ENCODE data around the gene C2CD2L.

The C2CD2L gene

DNA sequence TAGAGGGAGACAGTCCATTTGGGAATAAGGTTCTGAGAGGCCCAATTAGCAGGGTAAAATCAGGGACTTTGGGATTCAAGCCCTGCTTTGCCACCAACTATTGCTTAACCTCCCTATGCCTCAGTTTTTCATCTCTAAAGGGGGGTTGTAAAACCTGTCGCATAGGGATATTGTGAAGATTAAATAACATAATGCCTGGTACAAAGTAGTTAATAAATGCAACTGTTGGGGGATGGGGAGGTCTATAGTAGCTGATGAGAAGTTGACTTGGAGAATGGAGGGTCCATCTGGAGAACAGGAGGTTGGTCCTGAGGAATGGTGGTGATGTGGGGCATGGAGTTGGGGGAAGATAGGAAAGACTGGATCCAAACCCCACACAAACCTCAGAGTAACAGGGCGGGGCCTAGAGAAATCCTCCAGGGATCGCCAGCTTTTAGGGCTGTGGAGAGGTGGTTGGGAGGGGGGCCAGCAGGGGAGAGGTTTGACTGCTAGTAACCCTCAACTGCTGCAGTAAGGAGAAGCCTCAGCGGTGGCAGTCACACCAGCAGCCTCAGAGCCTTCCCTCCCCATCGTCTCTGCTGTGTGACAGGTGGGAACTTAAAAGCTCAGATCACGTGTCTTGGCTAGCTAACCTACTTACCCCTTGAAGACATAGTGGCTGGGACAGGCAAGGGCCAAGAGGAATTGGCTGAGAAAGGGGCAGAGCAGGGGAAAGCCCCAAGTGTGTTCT is 40.6 kb downstream of the C2CD2L start:
- Histone ChIP-seq H3K27ac (no peak overlapping the region), H3K4me3 (no peak overlapping the region)
- DNase-seq (ENCODE audit: low spot score), result no peak
- TF ChIP-seq, protein P1, sequence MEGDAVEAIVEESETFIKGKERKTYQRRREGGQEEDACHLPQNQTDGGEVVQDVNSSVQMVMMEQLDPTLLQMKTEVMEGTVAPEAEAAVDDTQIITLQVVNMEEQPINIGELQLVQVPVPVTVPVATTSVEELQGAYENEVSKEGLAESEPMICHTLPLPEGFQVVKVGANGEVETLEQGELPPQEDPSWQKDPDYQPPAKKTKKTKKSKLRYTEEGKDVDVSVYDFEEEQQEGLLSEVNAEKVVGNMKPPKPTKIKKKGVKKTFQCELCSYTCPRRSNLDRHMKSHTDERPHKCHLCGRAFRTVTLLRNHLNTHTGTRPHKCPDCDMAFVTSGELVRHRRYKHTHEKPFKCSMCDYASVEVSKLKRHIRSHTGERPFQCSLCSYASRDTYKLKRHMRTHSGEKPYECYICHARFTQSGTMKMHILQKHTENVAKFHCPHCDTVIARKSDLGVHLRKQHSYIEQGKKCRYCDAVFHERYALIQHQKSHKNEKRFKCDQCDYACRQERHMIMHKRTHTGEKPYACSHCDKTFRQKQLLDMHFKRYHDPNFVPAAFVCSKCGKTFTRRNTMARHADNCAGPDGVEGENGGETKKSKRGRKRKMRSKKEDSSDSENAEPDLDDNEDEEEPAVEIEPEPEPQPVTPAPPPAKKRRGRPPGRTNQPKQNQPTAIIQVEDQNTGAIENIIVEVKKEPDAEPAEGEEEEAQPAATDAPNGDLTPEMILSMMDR (IDR thresholded peaks at IDR 0.05), result no peak

DNA sequence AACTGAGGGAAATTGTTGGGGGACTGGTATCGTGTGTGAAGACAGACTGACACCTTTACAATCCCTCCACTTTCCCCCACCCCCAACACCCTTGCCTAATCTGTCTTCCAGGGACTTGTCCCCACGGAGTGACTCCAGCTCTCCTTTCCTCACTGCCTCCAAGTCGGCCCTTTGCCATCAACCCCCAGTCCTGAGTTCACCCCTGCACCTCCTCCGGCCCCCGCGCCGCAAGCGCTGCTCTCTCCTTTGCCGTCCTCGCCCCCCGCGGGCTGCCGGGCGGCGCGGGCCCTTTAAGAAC is 41.5 kb downstream of the C2CD2L start:
- Histone ChIP-seq H3K4me3 (peak overlapping the region; percentile 91), H3K27ac (no peak overlapping the region)
- no peak for DNase-seq (ENCODE audit: low spot score)
- TF ChIP-seq, protein P1 (IDR thresholded peaks at IDR 0.05), result no peak

DNA sequence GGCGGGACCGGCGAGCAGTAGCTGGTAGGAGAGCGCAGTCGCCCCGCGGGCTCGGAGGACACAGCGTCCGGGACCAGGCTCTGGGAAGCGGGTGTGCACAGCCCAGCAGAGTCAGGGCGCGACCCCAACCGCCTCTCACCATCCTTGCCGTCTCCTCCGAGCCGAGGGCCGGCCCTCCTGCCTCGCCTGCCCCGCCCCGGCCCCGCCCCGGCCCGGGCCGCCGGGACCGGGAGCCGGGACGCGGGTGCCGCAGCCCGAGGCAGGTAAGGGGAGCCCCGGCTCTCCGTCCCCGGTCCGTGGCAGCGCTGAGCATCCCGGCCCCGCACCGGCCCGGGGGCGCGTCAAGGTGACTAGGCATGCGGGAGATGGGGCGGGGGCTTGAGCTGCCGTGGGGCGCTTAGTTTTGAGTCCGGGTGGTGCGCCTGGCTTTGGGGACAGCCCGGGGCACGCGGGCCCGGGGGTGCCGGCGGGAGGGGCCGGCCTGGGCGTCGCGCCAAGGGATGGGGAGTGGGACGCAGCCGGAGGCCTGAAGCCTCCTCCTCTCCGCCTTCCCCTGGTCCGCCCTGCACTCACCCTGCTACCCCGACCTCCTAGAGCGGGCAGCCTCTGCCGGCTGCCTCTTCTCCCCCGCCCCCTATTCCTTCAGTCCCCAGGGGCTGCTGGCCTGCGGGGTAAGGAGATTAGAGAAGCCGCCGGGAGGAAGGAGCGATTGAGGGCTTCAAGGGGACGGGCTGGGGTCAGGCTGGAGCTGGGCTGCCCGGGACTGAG is 42.1 kb downstream of the C2CD2L start, which contains the start of gene ABCG4:
Gene ABCG4 (plus strand): TSS at position 35 of the 768 bp plus-strand sequence. CDS start 914 bp downstream, outside the sequence.
- TF ChIP-seq, protein P1 (IDR thresholded peaks at IDR 0.05), result no peak
- DNase-seq (ENCODE audit: low spot score), result no peak
- Histone ChIP-seq H3K27ac (peak within 1 kb of the TSS in 1 of 2 donors; percentile 1), H3K4me3 (peak within 1 kb of the TSS; percentile 91)

DNA sequence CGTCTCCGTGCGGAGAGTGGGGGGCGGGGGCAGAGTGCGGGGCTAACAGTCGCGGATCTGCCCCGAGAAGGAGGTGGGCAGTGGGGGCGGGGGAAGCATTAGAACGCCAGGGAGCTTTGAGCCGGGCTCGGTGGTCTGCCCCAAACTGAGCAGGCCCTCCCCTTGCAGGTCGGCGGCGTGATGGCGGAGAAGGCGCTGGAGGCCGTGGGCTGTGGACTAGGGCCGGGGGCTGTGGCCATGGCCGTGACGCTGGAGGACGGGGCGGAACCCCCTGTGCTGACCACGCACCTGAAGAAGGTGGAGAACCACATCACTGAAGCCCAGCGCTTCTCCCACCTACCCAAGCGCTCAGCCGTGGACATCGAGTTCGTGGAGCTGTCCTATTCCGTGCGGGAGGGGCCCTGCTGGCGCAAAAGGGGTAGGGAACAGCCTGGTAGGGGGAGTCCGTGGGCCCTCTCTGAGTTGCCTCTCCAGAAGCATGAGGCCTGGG is 42.7 kb downstream of the C2CD2L start:
- TF ChIP-seq, protein P1 (IDR thresholded peaks at IDR 0.05), result no peak
- Histone ChIP-seq H3K4me3 (peak overlapping the region; percentile 91), H3K27ac (no peak overlapping the region)
- DNase-seq (ENCODE audit: low spot score), result no peak

DNA sequence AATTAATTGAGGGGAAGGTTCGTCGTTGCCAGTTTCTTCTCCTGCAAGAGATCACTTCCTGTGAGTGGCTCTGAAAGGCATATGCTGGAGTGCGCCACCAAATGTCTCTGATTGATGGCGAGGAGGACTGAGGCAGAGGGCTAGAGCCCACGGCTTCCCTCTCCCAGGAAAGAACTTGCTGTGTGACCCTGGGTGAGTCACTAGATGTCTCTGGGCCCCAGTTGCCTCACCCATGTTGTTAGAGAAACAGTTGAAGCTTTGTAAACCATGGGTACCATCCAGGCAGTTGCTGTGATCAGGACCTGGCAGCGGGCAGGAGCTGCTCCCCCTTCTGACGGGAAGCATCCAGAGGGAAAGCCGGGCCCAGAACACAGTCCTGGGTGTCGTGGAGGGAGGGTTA is 44.9 kb downstream of the C2CD2L start:
- TF ChIP-seq, protein P1 (IDR thresholded peaks at IDR 0.05), result no peak
- Histone ChIP-seq H3K4me3 (no peak overlapping the region), H3K27ac (no peak overlapping the region)
- DNase-seq (ENCODE audit: low spot score), result no peak

DNA sequence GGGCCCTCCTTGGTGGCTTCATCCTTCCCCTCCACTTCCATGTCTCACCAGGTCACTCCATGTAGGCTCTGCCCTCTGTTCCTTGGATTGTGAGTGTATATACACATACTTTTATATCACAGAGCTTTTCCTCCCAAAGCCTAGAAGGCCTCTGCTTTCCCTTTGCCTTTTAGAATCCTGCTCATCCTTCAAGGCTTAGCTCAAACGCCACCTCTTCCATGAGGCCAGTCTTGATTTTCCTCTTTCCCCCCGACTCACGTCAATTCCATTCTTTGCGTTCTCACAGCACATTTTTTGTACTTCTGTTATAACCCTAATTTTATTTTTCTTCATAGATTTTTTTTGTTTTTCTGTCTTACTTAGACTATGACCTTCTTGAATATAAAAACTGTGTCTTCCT is 45.5 kb downstream of the C2CD2L start:
- H3K4me3 ChIP-seq, result no peak overlapping the region
- no peak overlapping the region for H3K27ac ChIP-seq
- TF ChIP-seq, protein P1 (IDR thresholded peaks at IDR 0.05), result no peak
- no peak for DNase-seq (ENCODE audit: low spot score)

Data from coronary artery (tissue), 2 donors.